Measurements from ENCODE around the gene PDCL3. TPM values are rescaled to one million over a fixed set of nuclear protein-coding genes. Genes with fewer than 3 reads are reported as not detected.

Gene PDCL3
- total and polyA plus RNA-seq, 4 donors, result 13.7 to 28.6 (median 20.9) TPM

Small RNA genes lying within 50 kb of the gene (small RNA-seq; reads per million reads assigned to genes)
- not detected for gene HMGN2P22 (ENCODE audit: low replicate concordance)

Other genes starting within 250 kb of the PDCL3 start
- gene LONRF2, start 240.5 kb upstream of the PDCL3 start, total RNA-seq, result 10 to 100 TPM; 17.0 to 60.1 TPM
- gene LONRF2, start 240.5 kb upstream of the PDCL3 start, polyA plus RNA-seq (ENCODE audit: insufficient read length in 2 of 2), result 10 to 100 TPM; 35.1 to 42.2 TPM
- gene CHST10, start 145.3 kb upstream of the PDCL3 start, total RNA-seq, result 10 to 100 TPM; 33.1 to 34.8 TPM
- 10 to 100 TPM; 41.6 to 45.3 TPM for gene CHST10, start 145.3 kb upstream of the PDCL3 start, polyA plus RNA-seq (ENCODE audit: insufficient read length in 2 of 2)
- 1 to 10 TPM in 1 of 2 donors, under 1 TPM in 1; 0.44 to 2.8 TPM for gene NMS, start 92.5 kb upstream of the PDCL3 start, total RNA-seq
- gene NMS, start 92.5 kb upstream of the PDCL3 start, polyA plus RNA-seq (ENCODE audit: insufficient read length in 2 of 2), result 1 to 10 TPM; 1.5 to 4.0 TPM